Hindlimb muscle (tissue), 1 donor: ENCODE data around the gene GPRC5A. TPM values are rescaled to one million over a fixed set of nuclear protein-coding genes. Genes with fewer than 3 reads are reported as not detected.

Source experiments
- DNase-seq: peaks from one replicate; pipeline ENCODE4 v3.0.0-alpha.2; 2013
- polyA plus RNA-seq: library from polyadenylated mRNA; unstranded; fragments of 120-200 nt; gene quantifications from one replicate; pipeline ENCODE4 v1.2.1, GENCODE V29; 2013; ENCODE audit not compliant: insufficient read length

GPRC5A gene
- polyA plus RNA-seq, 1 donor, result 1.4 TPM

GRCh38 chr12:12915656-12916055 lies 24.3 kb downstream of the GPRC5A start:
- DNase-seq, result no peak

- peak; percentile 89 for DNase-seq
Measured at GRCh38 chr12:12916135-12916944, 25.0 kb downstream of the GPRC5A start.

GRCh38 chr12:12917517-12917916 lies 26.2 kb downstream of the GPRC5A start:
- no peak for DNase-seq

GRCh38 chr12:12918781-12919389 lies 27.5 kb downstream of the GPRC5A start:
- DNase-seq, result no peak

GRCh38 chr12:12919666-12920435 lies 28.5 kb downstream of the GPRC5A start:
- no peak for DNase-seq

GRCh38 chr12:12922191-12922616 lies 30.8 kb downstream of the GPRC5A start:
- no peak for DNase-seq

- no peak for DNase-seq
Measured at GRCh38 chr12:12922978-12923377, 31.6 kb downstream of the GPRC5A start.

GRCh38 chr12:12924169-12924568 lies 32.8 kb downstream of the GPRC5A start:
- no peak for DNase-seq

- DNase-seq, result peak; percentile 52
Measured at GRCh38 chr12:12925388-12925787, 34.0 kb downstream of the GPRC5A start.

GRCh38 chr12:12926571-12927071 lies 35.3 kb downstream of the GPRC5A start:
- no peak for DNase-seq

- DNase-seq, result no peak
Measured at GRCh38 chr12:12927211-12928079, 36.1 kb downstream of the GPRC5A start.

GRCh38 chr12:12929696-12930095 lies 38.3 kb downstream of the GPRC5A start:
- DNase-seq, result no peak

- DNase-seq, result no peak
Measured at GRCh38 chr12:12930633-12931219, 39.4 kb downstream of the GPRC5A start.

GRCh38 chr12:12933742-12934141 lies 42.4 kb downstream of the GPRC5A start:
- DNase-seq, result no peak

GRCh38 chr12:12934556-12934955 lies 43.2 kb downstream of the GPRC5A start:
- DNase-seq, result no peak

GRCh38 chr12:12936983-12937491 lies 45.7 kb downstream of the GPRC5A start:
- no peak for DNase-seq

GRCh38 chr12:12938541-12938940 lies 47.2 kb downstream of the GPRC5A start:
- no peak for DNase-seq

- DNase-seq, result no peak
Measured at GRCh38 chr12:12939888-12940287, 48.5 kb downstream of the GPRC5A start.

GRCh38 chr12:12941450-12942350 lies 50.3 kb downstream of the GPRC5A start:
- no peak for DNase-seq

GRCh38 chr12:12943586-12944260 lies 52.4 kb downstream of the GPRC5A start:
- DNase-seq, result peak; percentile 55
